HG02884 (cell line): ENCODE data around the gene GTF2A1L.

Source experiments
- ATAC-seq: cut with Tn5 transposase; IDR thresholded peaks from one replicate; pipeline ENCODE4 v1.9.1; 2021; ENCODE audit warnings: mild to moderate bottlenecking, moderate library complexity; ENCODE audit not compliant: unreplicated experiment

Gene GTF2A1L

GRCh38 chr2:48728295-48728694 is 110.6 kb downstream of the GTF2A1L start:
- ATAC-seq, result no peak

DNA sequence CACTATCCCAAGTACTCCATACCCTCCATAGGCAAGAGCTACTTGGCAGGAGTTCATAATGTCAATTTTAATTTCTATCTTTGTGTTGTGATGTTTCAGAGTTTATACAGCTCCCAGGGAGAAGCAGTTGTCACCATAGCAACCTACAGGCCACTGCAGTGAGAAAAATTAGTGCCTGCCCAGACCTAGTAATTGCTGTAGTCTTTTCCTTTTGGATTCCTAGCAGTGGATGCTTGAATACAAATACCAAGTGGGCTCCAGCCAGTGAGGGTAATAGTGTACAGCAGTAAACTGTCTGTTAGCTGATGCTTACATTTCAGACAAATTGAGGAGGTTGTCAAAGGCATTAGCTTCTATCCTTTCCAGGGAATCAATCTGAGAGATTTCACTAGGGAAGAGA is 111.2 kb downstream of the GTF2A1L start:
- ATAC-seq, result no peak
